ENCODE results near the gene DMBT1.

DNA sequence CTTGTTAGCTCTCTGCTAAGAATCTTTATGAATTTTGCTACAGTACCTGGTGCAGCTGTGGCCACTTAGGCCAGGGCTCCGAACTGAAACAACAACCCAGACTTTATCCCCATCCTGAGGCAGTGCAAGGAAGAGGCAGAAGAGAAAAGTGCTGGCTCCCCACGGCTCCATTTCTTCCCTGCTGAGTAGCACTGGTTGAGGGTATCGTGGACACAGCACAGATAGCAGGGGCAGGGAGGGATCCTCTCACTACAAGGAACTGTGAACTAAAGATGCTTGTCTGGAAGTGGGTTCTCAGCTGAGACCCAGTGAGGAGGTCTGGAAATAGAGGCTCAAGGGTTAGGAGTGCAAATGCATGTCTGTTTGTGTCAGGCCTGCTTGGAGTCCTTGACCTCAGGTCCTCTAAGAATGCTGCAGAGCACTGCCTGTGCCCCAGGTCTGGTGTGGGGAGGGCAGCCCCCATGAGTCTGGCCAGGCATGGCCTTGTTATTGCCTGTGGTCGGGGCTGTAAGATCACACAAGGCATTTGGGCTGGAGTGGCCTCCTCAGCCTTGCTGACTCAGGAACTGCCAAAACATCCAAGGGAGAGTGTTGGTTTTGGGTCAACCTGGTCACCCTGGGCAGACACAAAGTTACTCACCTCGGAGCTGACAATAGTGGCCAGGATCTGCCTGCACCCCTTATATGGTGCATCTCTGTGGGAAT, 58.1 kb downstream of the DMBT1 start:
- TF ChIP-seq, protein P1, sequence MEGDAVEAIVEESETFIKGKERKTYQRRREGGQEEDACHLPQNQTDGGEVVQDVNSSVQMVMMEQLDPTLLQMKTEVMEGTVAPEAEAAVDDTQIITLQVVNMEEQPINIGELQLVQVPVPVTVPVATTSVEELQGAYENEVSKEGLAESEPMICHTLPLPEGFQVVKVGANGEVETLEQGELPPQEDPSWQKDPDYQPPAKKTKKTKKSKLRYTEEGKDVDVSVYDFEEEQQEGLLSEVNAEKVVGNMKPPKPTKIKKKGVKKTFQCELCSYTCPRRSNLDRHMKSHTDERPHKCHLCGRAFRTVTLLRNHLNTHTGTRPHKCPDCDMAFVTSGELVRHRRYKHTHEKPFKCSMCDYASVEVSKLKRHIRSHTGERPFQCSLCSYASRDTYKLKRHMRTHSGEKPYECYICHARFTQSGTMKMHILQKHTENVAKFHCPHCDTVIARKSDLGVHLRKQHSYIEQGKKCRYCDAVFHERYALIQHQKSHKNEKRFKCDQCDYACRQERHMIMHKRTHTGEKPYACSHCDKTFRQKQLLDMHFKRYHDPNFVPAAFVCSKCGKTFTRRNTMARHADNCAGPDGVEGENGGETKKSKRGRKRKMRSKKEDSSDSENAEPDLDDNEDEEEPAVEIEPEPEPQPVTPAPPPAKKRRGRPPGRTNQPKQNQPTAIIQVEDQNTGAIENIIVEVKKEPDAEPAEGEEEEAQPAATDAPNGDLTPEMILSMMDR (IDR thresholded peaks at IDR 0.05; ENCODE audit: borderline replicate concordance, extremely low read depth, low read length, poor library complexity, severe bottlenecking): no peak
- TF ChIP-seq EZH2 (IDR thresholded peaks at IDR 0.05; ENCODE audit: borderline replicate concordance, low read depth, low read length, severe bottlenecking): no peak

Measured in DND-41 (cell line).